UCSD-AML1 (cell line): ENCODE data around the gene RCAN1.
"Not testable (repeated sequence)": the region's sequence is repeated elsewhere in the genome, so short reads cannot be mapped to it uniquely, and the experiment has no call there.

Experiments used
- DNase-seq: peaks from one replicate; lab custom pipeline; 2025; ENCODE audit not compliant: unreplicated experiment; lab: John Stamatoyannopoulos, UW

The RCAN1 gene

GRCh38 chr21:34621434-34622350, 6.8 kb upstream of the RCAN1 start:
- DNase-seq: no peak

GRCh38 chr21:34619841-34620665, 5.1 kb upstream of the RCAN1 start:
- DNase-seq: no peak

DNA sequence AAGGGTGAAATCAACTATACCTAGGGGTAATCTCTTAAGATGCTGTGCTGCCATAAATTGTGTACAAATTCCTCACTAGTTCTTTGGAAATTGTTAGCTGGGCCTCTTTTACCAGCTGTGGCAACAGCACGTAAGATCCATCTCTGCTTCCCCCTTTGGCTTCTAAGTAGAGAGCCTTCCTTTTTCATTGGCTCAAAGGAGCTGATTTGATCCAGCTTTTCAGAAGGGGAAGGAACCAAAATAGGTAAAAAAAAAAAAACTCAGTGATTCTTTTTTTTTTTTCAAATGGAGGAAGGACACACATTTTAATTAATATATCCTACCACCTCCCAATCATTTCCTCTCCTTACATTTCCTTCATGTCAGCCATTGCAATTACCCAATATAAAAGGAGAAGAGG, 4.0 kb upstream of the RCAN1 start:
- DNase-seq: no peak

- DNase-seq: no peak
These were observed 2.9 kb upstream of the RCAN1 start for GRCh38 chr21:34617753-34618339.

DNA sequence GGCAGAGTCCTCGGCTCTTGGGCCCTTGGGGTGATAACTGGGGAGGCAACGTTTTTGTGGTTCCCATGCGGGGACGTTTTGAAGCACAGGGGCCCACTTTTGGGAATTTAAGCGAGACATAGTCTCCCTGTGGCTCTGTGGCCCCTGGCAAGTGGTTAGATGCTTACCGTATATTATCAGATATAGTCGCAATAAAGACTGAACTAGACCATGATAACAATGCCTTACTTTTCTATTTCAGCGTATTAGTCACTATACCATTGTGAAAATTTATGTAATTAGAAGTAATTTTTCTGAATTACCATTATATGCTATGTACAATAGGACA, 538 bp upstream of the RCAN1 start:
- DNase-seq: no peak

- no peak for DNase-seq
These were observed 960 bp downstream of the RCAN1 start for GRCh38 chr21:34613679-34614627.

DNA sequence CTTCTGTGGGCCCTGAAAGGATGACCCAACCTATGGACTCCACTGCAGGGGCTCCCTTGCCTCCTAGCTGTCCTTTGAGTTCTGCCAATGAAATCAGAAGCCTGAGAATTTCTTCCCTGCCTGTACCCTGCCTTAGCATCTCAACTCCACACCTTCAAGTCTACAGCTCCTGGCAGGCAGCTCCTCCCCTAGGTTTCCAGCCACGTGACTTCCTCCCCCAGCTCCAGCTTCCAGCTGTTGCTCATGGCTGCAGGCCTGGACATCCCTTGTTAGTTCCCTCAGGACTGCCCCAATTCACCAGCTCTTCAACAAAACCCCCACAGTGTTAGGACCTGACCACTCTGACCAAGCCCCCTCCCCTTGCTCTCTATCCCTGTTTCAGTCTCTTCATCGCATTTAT, 2.4 kb downstream of the RCAN1 start:
- DNase-seq: peak; percentile 40

- no peak for DNase-seq
These were observed 2.9 kb downstream of the RCAN1 start for GRCh38 chr21:34612056-34612455.

- DNase-seq: no peak
These were observed 3.4 kb downstream of the RCAN1 start for GRCh38 chr21:34611528-34611927.

DNA sequence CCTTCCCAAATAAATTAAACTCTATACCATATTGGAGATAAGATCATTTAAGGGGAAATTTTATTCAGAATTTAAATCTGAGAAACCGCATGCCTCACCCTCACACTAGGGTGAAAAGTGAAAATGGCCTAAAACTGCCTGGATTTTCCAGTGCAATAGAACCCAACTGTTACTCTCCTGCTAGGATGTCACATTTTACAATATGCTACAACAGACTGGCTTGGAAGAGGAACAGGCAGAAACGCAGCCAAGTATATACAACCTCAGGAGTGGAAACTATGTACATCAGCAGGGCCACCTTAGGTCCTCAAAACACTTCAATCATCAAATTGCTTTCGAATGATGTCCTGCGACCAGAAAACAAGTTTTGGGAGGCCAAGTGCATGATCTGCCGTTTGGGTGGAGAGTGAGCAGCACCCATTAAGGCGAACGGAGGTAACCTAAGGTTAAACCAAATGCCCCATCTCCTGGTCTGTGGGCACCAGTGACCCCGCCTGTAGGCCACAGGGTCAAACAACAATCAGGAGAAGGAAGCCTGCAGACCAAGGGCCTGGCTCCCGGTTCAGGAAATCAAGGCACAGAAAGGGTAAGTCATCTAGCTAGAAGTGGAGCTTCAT, 4.9 kb downstream of the RCAN1 start:
- no peak for DNase-seq

GRCh38 chr21:34609244-34609932, 5.5 kb downstream of the RCAN1 start:
- DNase-seq: no peak

DNA sequence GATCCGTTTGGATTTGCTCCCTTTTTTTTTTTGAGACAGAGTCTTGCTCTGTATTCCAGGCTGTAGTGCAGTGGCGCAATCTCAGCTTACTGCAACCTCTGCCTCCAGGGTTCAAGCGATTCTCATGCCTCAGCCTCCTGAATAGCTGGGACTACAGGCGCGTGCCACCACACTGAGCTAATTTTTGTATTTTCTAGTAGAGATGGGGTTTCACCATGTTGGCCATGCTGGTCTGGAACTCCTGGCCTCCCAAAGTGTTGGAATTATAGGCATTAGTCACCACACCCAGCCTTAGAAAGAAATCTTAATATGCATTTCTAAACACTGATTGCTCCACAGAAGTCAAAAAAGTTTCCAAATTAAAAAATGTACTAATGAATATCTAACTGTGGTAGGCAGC, 7.5 kb downstream of the RCAN1 start:
- DNase-seq: not testable (repeated sequence)

DNA sequence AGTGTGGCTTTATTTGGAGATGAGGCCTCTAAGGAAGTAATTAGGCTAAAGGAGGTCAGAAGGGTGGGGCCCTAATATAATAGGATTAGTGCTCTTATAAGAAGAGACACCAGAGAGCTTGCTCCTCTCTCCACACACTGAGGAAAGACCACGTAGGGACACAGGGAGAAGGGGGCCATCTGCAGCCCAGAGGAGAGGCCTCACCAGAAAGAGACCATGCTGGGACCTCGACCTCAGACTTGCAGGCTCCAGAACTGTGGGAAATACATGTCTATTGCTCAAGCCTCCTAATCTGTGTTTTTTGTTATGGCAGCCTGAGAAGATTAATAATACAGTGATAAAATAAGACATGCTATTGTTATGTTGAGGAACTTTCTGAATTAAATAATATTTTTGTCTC, 8.3 kb downstream of the RCAN1 start:
- DNase-seq: no peak

DNA sequence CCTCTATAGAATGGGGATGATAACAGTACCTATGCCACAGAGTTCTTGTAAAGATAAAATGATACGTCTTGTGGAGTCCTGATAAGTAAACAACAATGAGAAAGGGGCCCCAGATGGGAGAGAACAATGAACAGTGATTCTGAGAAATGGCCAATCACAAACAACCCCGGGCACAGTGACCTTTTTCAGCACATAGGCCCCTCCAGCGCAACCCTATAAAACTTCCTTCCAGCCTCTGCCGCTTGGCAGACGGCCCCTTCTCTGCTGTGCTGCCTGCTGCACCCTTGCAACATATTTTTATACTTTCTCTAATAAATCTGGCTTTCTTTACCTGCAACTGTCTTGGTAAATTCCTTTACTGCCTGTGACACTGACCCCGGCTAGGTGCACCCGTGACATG, 8.9 kb downstream of the RCAN1 start:
- no peak for DNase-seq

DNA sequence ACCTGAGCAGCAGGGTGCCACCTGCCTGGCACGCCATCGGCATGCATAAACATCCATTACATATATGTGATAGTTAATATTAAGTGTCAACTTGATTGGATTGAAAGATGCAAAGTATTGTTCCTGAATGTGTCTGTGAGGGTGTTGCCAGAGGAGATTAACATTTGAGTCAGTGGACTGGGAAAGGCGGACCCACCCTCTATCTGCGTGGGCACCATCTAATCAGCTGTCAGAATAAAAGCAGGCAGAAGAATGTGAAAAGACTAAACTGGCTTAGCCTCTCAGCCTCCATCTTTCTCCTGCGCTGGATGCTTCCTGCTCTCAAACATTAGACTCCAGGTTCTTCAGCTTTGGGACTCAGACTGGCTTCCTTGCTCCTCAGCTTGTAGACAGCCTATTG, 10.0 kb downstream of the RCAN1 start:
- DNase-seq: not testable (repeated sequence)

GRCh38 chr21:34604556-34604955, 10.4 kb downstream of the RCAN1 start:
- no peak for DNase-seq

DNA sequence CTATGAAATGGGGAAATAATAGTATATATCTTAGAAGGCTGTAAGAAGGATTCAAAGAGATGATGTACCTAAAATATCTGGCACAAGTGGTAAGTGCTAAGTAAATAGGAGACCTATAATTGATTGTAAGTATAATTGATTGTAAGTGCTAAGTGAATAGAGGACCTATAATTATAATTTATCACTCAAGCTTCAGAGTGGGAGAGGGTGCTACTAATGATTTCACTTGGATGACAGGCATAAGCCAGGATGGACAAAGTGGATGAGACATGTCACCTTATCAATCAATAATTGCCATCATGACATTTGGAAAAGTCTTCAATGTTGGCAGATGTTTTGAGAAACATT, 11.2 kb downstream of the RCAN1 start:
- no peak for DNase-seq

DNA sequence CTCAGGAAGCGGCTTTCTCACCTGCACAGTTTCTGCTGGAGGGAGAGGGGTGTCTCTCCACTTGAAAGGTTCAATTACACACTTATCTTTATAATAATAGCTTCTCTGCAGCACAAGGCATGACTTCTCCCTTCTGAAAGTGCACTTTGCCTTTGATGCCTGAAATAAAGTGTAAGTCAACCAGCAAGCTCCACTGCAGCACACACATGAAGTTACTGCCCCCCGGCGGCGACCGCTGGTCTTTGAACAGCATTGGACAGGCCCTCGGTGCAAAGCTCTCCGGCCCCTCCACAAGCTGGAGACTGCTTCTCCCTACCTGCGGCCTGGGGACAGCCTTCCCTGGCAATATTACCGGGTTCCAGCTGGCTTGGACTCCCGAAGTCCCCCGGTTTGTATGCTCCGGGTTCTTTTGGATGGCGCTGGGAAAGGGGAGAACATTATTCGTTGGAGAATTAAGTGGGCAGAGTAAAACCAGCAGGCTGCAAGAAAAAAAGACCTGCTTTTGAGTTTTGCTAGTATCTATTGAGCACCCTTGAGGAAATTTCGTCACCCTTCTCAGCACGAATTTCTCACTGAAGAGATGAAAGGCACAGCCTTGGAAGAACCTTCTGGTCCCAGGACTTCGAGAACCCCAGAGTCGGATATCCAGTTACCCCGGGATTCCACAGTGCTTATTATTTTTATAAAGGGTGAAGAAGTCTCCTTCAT, 11.8 kb downstream of the RCAN1 start:
- DNase-seq: peak; percentile 78

- DNase-seq: no peak
These were observed 12.9 kb downstream of the RCAN1 start for GRCh38 chr21:34602061-34602460.
